ENCODE data around the gene PEAR1.

DNA sequence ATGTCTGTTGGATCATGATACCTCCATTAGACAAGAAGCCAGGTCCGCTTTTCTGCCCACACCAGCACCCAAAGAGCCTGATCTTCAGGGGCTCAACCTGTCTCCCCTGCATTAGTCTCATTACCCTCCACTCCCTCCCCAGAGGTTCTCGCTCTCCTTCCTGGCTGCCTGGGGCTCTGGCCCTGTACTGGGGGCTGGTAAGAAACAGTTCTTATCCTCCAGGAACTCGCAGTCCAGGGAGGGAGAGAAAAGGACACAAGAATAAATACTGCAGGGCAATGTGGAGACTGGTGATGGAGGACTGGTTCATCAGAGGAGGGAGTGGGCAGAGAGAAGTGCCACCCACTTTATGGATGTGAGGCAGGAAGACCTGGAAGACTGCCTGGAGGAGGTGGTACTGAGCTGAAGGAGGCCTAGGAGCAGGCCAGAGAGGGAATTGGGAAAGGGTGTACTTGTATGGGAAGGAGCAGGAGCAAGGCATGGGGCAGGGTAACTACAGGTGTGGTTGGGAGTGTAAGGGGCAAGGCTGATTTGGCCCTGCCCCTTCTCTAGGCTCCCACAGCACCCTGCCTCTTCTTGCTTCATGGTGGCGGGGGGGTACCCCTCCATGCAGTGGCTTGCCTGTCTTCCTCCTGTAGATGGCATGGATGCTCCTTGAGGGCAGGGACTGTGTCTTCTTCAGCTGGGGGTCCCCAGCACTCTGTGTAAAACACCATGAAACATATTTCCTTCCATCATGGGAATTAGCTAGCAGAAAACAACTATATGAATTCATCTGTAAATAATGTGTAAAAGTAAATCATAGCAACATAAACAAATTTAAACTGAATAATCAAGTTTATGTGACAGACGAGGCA, 31.9 kb downstream of the PEAR1 start:
- TF ChIP-seq, protein P1, sequence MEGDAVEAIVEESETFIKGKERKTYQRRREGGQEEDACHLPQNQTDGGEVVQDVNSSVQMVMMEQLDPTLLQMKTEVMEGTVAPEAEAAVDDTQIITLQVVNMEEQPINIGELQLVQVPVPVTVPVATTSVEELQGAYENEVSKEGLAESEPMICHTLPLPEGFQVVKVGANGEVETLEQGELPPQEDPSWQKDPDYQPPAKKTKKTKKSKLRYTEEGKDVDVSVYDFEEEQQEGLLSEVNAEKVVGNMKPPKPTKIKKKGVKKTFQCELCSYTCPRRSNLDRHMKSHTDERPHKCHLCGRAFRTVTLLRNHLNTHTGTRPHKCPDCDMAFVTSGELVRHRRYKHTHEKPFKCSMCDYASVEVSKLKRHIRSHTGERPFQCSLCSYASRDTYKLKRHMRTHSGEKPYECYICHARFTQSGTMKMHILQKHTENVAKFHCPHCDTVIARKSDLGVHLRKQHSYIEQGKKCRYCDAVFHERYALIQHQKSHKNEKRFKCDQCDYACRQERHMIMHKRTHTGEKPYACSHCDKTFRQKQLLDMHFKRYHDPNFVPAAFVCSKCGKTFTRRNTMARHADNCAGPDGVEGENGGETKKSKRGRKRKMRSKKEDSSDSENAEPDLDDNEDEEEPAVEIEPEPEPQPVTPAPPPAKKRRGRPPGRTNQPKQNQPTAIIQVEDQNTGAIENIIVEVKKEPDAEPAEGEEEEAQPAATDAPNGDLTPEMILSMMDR (IDR thresholded peaks at IDR 0.05): no peak
- TF ChIP-seq POLR2AphosphoS5 (IDR thresholded peaks at IDR 0.05) (no peak), EP300 (IDR thresholded peaks at IDR 0.05) (no peak)
